ENCODE results near the gene DNAJC5G. TPM values are rescaled to one million over a fixed set of nuclear protein-coding genes. Genes with fewer than 3 reads are reported as not detected.
A peak's percentile ranks its signal among the peaks of the same experiment; 100 is the strongest.

DNAJC5G gene
- total and polyA plus RNA-seq, 9 of the 15 experiments (the other 6 are each of a cell fraction or from before 2014, with no cell fraction given): not detected

GRCh38 chr2:27322301-27322765 is 47.1 kb downstream of the DNAJC5G start (continued):
- TF ChIP-seq TAL1 (IDR thresholded peaks at IDR 0.05) (no peak), ETV6 (IDR thresholded peaks at IDR 0.05; ENCODE audit: borderline replicate concordance in 1 of 2, low read depth in 2 of 2, low read length in 1 of 2) (no peak), ETV6 (CRISPR knock-in tag; IDR thresholded peaks at IDR 0.05; ENCODE audit: borderline replicate concordance) (no peak), RFX7 (CRISPR knock-in tag; IDR thresholded peaks at IDR 0.05) (no peak), XRCC5 (IDR thresholded peaks at IDR 0.05; ENCODE audit: low read depth, low read length) (0 out of 2 replicates have a peak, but pooled peaks have one; percentile 24), TAF7 (tag; IDR thresholded peaks at IDR 0.05) (no peak), NR0B1 (IDR thresholded peaks at IDR 0.05; ENCODE audit: partially characterized antibody) (no peak), COPS2 (conservative IDR thresholded peaks at IDR 0.05) (no peak), CBFA2T3 (IDR thresholded peaks at IDR 0.05) (no peak), RBFOX2 (IDR thresholded peaks at IDR 0.05; ENCODE audit: low read depth, low read length) (no peak), SRSF3 (IDR thresholded peaks at IDR 0.05; ENCODE audit: insufficient read depth, low read length) (0 out of 2 replicates have a peak, but pooled peaks have one; percentile 52), RBM14 (IDR thresholded peaks at IDR 0.05; ENCODE audit: borderline replicate concordance, insufficient read depth, low read depth, low read length) (no peak), E2F5 (CRISPR knock-in tag; IDR thresholded peaks at IDR 0.05) (peak; percentile 73; the same call in 1 of the 2 replicates), ZBTB1 (CRISPR knock-in tag; IDR thresholded peaks at IDR 0.05; ENCODE audit: borderline replicate concordance, low read depth) (no peak), ARID3B (CRISPR knock-in tag; IDR thresholded peaks at IDR 0.05; ENCODE audit: borderline replicate concordance) (no peak), MIER1 (IDR thresholded peaks at IDR 0.05; ENCODE audit: low read depth) (no peak), ZNF449 (CRISPR knock-in tag; IDR thresholded peaks at IDR 0.05) (no peak), PHF20 (IDR thresholded peaks at IDR 0.05; ENCODE audit: partially characterized antibody) (no peak)
- TF ChIP-seq, protein P1, sequence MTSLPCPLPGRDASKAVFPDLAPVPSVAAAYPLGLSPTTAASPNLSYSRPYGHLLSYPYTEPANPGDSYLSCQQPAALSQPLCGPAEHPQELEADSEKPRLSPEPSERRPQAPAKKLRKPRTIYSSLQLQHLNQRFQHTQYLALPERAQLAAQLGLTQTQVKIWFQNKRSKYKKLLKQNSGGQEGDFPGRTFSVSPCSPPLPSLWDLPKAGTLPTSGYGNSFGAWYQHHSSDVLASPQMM (CRISPR knock-in tag; IDR thresholded peaks at IDR 0.05): no peak

Data from K562 (cell line).